Keratinocyte (primary cell): Measurements from ENCODE around the gene TMEM120B. TPM values are rescaled to one million over a fixed set of nuclear protein-coding genes. Genes with fewer than 3 reads are reported as not detected.

Experiments used
- DNase-seq: peaks from one replicate; pipeline ENCODE4 v3.0.0-alpha.2; 2011; ENCODE audit warnings: low read depth, missing footprints, low spot score
- FAIRE-seq: peaks from 2 replicates; lab custom pipeline; 2011; peaks lifted over from hg19 to GRCh38; lab: Jason Lieb, UNC
- H2AFZ ChIP-seq: 2 replicates; pipeline ENCODE4 v1.6.0; 2012; ENCODE audit warnings: low read length, control low read depth, inconsistent platforms; ENCODE audit not compliant: control insufficient read depth
- H3K27ac ChIP-seq: 2 replicates; pipeline ENCODE4 v1.5.1; 2011; ENCODE audit warnings: low read length; ENCODE audit not compliant: control insufficient read depth, insufficient read depth
- H3K27me3 ChIP-seq: 3 replicates; pipeline ENCODE4 v1.6.0; 2011; ENCODE audit warnings: low read length; ENCODE audit not compliant: control insufficient read depth, insufficient read depth; ENCODE audit errors: extremely low read depth
- H3K36me3 ChIP-seq, 2 experiments: 2 replicates in 1 of 2; 3 replicates in 1 of 2; pipeline ENCODE4 v1.5.1; 2011; ENCODE audit warnings: low read length in 2 of 2, mild to moderate bottlenecking in 1 of 2; ENCODE audit not compliant: control insufficient read depth in 2 of 2, insufficient read depth in 2 of 2; ENCODE audit errors: extremely low read depth in 1 of 2
- H3K4me1 ChIP-seq: 3 replicates; pipeline ENCODE4 v1.5.1; 2011; ENCODE audit warnings: low read length; ENCODE audit not compliant: control insufficient read depth, insufficient read depth; ENCODE audit errors: extremely low read depth
- H3K4me2 ChIP-seq: 3 replicates; pipeline ENCODE4 v1.6.0; 2011; ENCODE audit warnings: low read depth, low read length; ENCODE audit not compliant: control insufficient read depth, insufficient read depth; ENCODE audit errors: extremely low read depth
- H3K4me3 ChIP-seq, 3 experiments: fragments of 200-600 bp in 1 of 3; sonication (generic) in 1 of 3; 2 replicates in 2 of 3; 3 replicates in 1 of 3; pipeline ENCODE4 v1.5.1; 2011 to 2016; ENCODE audit warnings: low read length in 3 of 3, mild to moderate bottlenecking in 3 of 3, control low read depth in 2 of 3, inconsistent platforms in 1 of 3, low read depth in 1 of 3, mixed read lengths in 1 of 3, mixed run types in 1 of 3, moderate library complexity in 1 of 3; ENCODE audit not compliant: control insufficient read depth in 2 of 3, insufficient read depth in 2 of 3; ENCODE audit errors: extremely low read depth in 1 of 3
- H3K79me2 ChIP-seq: 2 replicates; pipeline ENCODE4 v1.6.0; 2012; ENCODE audit warnings: low read length; ENCODE audit not compliant: control insufficient read depth, insufficient read depth
- H3K9ac ChIP-seq: 3 replicates; pipeline ENCODE4 v1.6.0; 2011; ENCODE audit warnings: low read length; ENCODE audit not compliant: control insufficient read depth, insufficient read depth; ENCODE audit errors: extremely low read depth
- H3K9me1 ChIP-seq: 3 replicates; pipeline ENCODE4 v1.6.0; 2011; ENCODE audit warnings: low read length; ENCODE audit not compliant: control insufficient read depth, insufficient read depth; ENCODE audit errors: extremely low read depth
- H3K9me3 ChIP-seq: 2 replicates; pipeline ENCODE4 v1.5.1; 2012; ENCODE audit warnings: low read depth, low read length; ENCODE audit not compliant: control insufficient read depth
- H4K20me1 ChIP-seq: 3 replicates; pipeline ENCODE4 v1.6.0; 2011; ENCODE audit warnings: low read length; ENCODE audit not compliant: control insufficient read depth, insufficient read depth; ENCODE audit errors: extremely low read depth
- CTCF ChIP-seq, 3 experiments: IDR thresholded peaks in 1 of 3; conservative IDR thresholded peaks in 1 of 3; optimal IDR thresholded peaks in 1 of 3; 2 replicates in 2 of 3; 3 replicates in 1 of 3; pipeline versions ENCODE3 to v1.5.1; 2011; ENCODE audit warnings: low read length in 3 of 3, mild to moderate bottlenecking in 3 of 3, moderate library complexity in 2 of 3, control low read depth in 1 of 3, inconsistent platforms in 1 of 3; ENCODE audit not compliant: insufficient read depth in 2 of 3; ENCODE audit errors: extremely low read depth in 1 of 3
- EZH2 ChIP-seq: IDR thresholded peaks from one replicate; pipeline ENCODE4 v1.6.1; 2012; ENCODE audit warnings: inconsistent platforms, mild to moderate bottlenecking, low read length, moderate library complexity
- dilution Hi-C: fragments of 300-500 bp; cut with MboI; formaldehyde crosslinking; loops from one replicate; pipeline ENCODE4 v1.7.0; 2020; ENCODE audit warnings: low sequenced_read_pairs; ENCODE audit not compliant: extremely low pct_ligation_motif_present
- polyA plus RNA-seq, 5 experiments: library from polyadenylated mRNA; depleted of rRNA in 3 of 5; stranded (reverse) in 3 of 5; stranded (forward) in 1 of 5; unstranded in 1 of 5; fragments of >200 nt; gene quantifications; 1 replicate in 1 of 5; 2 replicates in 3 of 5; 3 replicates in 1 of 5; pipeline versions ENCODE4 v1.2.1 to v1.2.3, GENCODE V29; 2011 to 2012; ENCODE audit warnings: missing spikeins in 2 of 5, low read depth in 1 of 5, low replicate concordance in 1 of 5

The TMEM120B gene
- polyA plus RNA-seq, 1 donor (not counting 4 experiments of a cell fraction or from before 2014, with no cell fraction given), result 6.9 TPM

- H4K20me1 ChIP-seq, result no peaks in the 10 kb centered on the region
- H2AFZ ChIP-seq, result no peak overlapping the region
- H3K9me1 ChIP-seq, result no peaks in the 10 kb centered on the region
- H3K27me3 ChIP-seq, result no peaks in the 10 kb centered on the region
- H3K79me2 ChIP-seq, result peaks cover 3% of the 10 kb centered on the region
- DNase-seq (no peak), FAIRE-seq (no peak)
- H3K4me2 ChIP-seq, result no peak overlapping the region
- TF ChIP-seq CTCF (optimal IDR thresholded peaks at IDR 0.05 in 1 of 3, IDR thresholded peaks at IDR 0.05 in 1 of 3, conservative IDR thresholded peaks at IDR 0.05 in 1 of 3; ENCODE audit: extremely low read depth in 1 of 3, insufficient read depth in 2 of 3, low read length in 3 of 3) (no peak), EZH2 (no peak)
- no peak overlapping the region for H3K9ac ChIP-seq
- H3K4me3 ChIP-seq, result no peak overlapping the region
- no peak overlapping the region for H3K27ac ChIP-seq
- dilution Hi-C loops, result no loop called here
- H3K36me3 ChIP-seq, result peaks cover 0 to 1% of the 10 kb centered on the region in 2 experiments
- H3K9me3 ChIP-seq, result no peaks in the 10 kb centered on the region
- no peaks in the 10 kb centered on the region for H3K4me1 ChIP-seq
Observed at GRCh38 chr12:121724925-121725324, 12.4 kb downstream of the TMEM120B start.

- Histone ChIP-seq H3K79me2 (no peaks in the 10 kb centered on the region), H3K4me2 (no peak overlapping the region), H3K4me3 (no peak overlapping the region), H2AFZ (no peak overlapping the region), H3K9me3 (no peaks in the 10 kb centered on the region), H4K20me1 (no peaks in the 10 kb centered on the region), H3K9me1 (no peaks in the 10 kb centered on the region), H3K27me3 (no peaks in the 10 kb centered on the region), H3K4me1 (no peaks in the 10 kb centered on the region), H3K36me3 (peaks cover 0 to 1% of the 10 kb centered on the region in 2 experiments), H3K27ac (no peak overlapping the region), H3K9ac (no peak overlapping the region)
- DNase-seq, result no peak
- dilution Hi-C loops, result no loop called here
- TF ChIP-seq CTCF (optimal IDR thresholded peaks at IDR 0.05 in 1 of 3, IDR thresholded peaks at IDR 0.05 in 1 of 3, conservative IDR thresholded peaks at IDR 0.05 in 1 of 3; ENCODE audit: extremely low read depth in 1 of 3, insufficient read depth in 2 of 3, low read length in 3 of 3), result no peak
- TF ChIP-seq EZH2, result no peak
- FAIRE-seq, result no peak
Observed at GRCh38 chr12:121725423-121725822, 12.9 kb downstream of the TMEM120B start.
